GM12878 (cell line): ENCODE results near the gene VIPR2. TPM values are rescaled to one million over a fixed set of nuclear protein-coding genes. Genes with fewer than 3 reads are reported as not detected.

Source experiments
- ATAC-seq: fragments of 200-7000 bp; cut with Tn5 transposase; 3 replicates; pipeline ENCODE4 v1.9.1; 2020; ENCODE audit warnings: mild to moderate bottlenecking, moderate library complexity
- BruUV-seq: library from RNA; stranded (reverse); fragments of 400-500 nt; replicated peaks from 2 replicates; lab custom pipeline; 2021; lab: Mats Ljungman, UMichigan
- CTCF ChIA-PET: fragments of 300-600 bp; sonication (Branson Sonifier 250); formaldehyde crosslinking; extraction: SDS; loops from one replicate; lab custom pipeline; 2021; ENCODE audit warnings: inconsistent platforms; lab: Yijun Ruan, JAX
- POLR2A ChIA-PET: fragments of 350-600 bp; formaldehyde crosslinking; extraction: SDS; loops from one replicate; lab custom pipeline; 2021; ENCODE audit warnings: inconsistent platforms; lab: Charles Lee
- RAD21 ChIA-PET: fragments of 300-600 bp; sonication (Branson Sonifier 250); formaldehyde crosslinking; loops from one replicate; lab custom pipeline; 2023; ENCODE audit warnings: antibody characterized with exemption; ENCODE audit not compliant: unreplicated experiment; lab: Charles Lee
- SMC1A ChIA-PET: fragments of 300-600 bp; sonication (Branson Sonifier 250); formaldehyde crosslinking; loops from one replicate; lab custom pipeline; 2023; ENCODE audit not compliant: unreplicated experiment, uncharacterized antibody; lab: Charles Lee
- DNase-seq: peaks from one replicate; pipeline ENCODE4 v3.0.0-alpha.2; 2011; ENCODE audit warnings: low read depth, low spot score
- FAIRE-seq: peaks from 3 replicates; lab custom pipeline; 2011; peaks lifted over from hg19 to GRCh38; lab: Jason Lieb, UNC
- H2AFZ ChIP-seq: 2 replicates; pipeline ENCODE4 v1.6.0; 2011; ENCODE audit warnings: low read depth, low read length, control low read depth; ENCODE audit not compliant: control insufficient read depth
- H3K27ac ChIP-seq: 2 replicates; pipeline ENCODE4 v1.5.1; 2011; ENCODE audit warnings: control low read depth; ENCODE audit not compliant: control insufficient read depth, insufficient read depth
- H3K27me3 ChIP-seq, 2 experiments: replicated peaks in 1 of 2; 2 replicates each; pipeline versions ENCODE4 v1.6.0 to v1.6.1; 2011; ENCODE audit warnings: low read length in 1 of 2; ENCODE audit not compliant: control insufficient read depth in 2 of 2, insufficient read depth in 2 of 2
- H3K36me3 ChIP-seq, 2 experiments: 2 replicates each; pipeline ENCODE4 v1.5.1; 2011; ENCODE audit warnings: low read length in 1 of 2; ENCODE audit not compliant: control insufficient read depth in 2 of 2, insufficient read depth in 2 of 2
- H3K4me1 ChIP-seq: 2 replicates; pipeline ENCODE4 v1.6.1; 2011; ENCODE audit warnings: mild to moderate bottlenecking, low read length, moderate library complexity, mixed read lengths; ENCODE audit not compliant: control insufficient read depth, insufficient read depth
- H3K4me2 ChIP-seq: 2 replicates; pipeline ENCODE4 v1.6.0; 2011; ENCODE audit warnings: control low read depth; ENCODE audit not compliant: control insufficient read depth, insufficient read depth
- H3K4me3 ChIP-seq: fragments of 200-600 bp; sonication (generic); 2 replicates; pipeline ENCODE4 v1.5.1; 2016
- H3K79me2 ChIP-seq: 2 replicates; pipeline ENCODE4 v1.6.0; 2011; ENCODE audit warnings: low read length; ENCODE audit not compliant: control insufficient read depth, insufficient read depth
- H3K9ac ChIP-seq: 2 replicates; pipeline ENCODE4 v1.8.0; 2011; ENCODE audit warnings: low read length, control low read depth, mixed read lengths; ENCODE audit not compliant: control insufficient read depth, insufficient read depth
- H3K9me3 ChIP-seq: replicated peaks from 3 replicates; pipeline ENCODE4 v1.5.1; 2011; ENCODE audit warnings: mild to moderate bottlenecking, low read length; ENCODE audit not compliant: control insufficient read depth, insufficient read depth
- H4K20me1 ChIP-seq: 2 replicates; pipeline ENCODE4 v1.6.0; 2011; ENCODE audit not compliant: control insufficient read depth, insufficient read depth
- BCLAF1 ChIP-seq: fragments of 450-650 bp; IDR thresholded peaks from 2 replicates; pipeline ENCODE4 v1.6.1; 2017; ENCODE audit warnings: antibody characterized with exemption, mild to moderate bottlenecking, moderate library complexity
- CHD2 ChIP-seq: IDR thresholded peaks from 2 replicates; pipeline ENCODE4 v1.6.1; 2011; ENCODE audit warnings: low read depth, low read length, improper control_type of control experiment, borderline replicate concordance
- HDAC2 ChIP-seq: fragments of 200-600 bp; sonication (generic); IDR thresholded peaks from 2 replicates; pipeline ENCODE4 v1.6.1; 2017
- IKZF1 ChIP-seq: fragments of 450-650 bp; conservative IDR thresholded peaks from 2 replicates; pipeline ENCODE4 v1.6.1; 2017; ENCODE audit warnings: antibody characterized with exemption, mild to moderate bottlenecking
- IRF3 ChIP-seq: fragments of 450-650 bp; IDR thresholded peaks from 2 replicates; pipeline ENCODE4 v1.6.1; 2014; ENCODE audit warnings: mild to moderate bottlenecking
- JUND ChIP-seq: IDR thresholded peaks from 2 replicates; pipeline ENCODE4 v1.6.1; 2012; ENCODE audit warnings: low read depth, mild to moderate bottlenecking, low read length, improper control_type of control experiment, moderate library complexity
- MLLT1 ChIP-seq: fragments of 450-650 bp; IDR thresholded peaks from 2 replicates; pipeline ENCODE4 v1.6.1; 2016; ENCODE audit warnings: mild to moderate bottlenecking
- PAX8 ChIP-seq: fragments of 450-650 bp; IDR thresholded peaks from 2 replicates; pipeline ENCODE4 v1.6.1; 2017; ENCODE audit warnings: mild to moderate bottlenecking, moderate library complexity
- POLR2A ChIP-seq: IDR thresholded peaks from 2 replicates; pipeline ENCODE4 v1.6.1; 2011; ENCODE audit warnings: low read depth, mild to moderate bottlenecking, low read length
- RAD51 ChIP-seq: fragments of 450-650 bp; IDR thresholded peaks from 2 replicates; pipeline ENCODE4 v1.6.1; 2016; ENCODE audit warnings: moderate library complexity, mild to moderate bottlenecking, inconsistent platforms
- RB1 ChIP-seq: fragments of 450-650 bp; formaldehyde crosslinking; IDR thresholded peaks from 2 replicates; pipeline ENCODE4 v1.6.1; 2017; ENCODE audit warnings: mild to moderate bottlenecking, borderline replicate concordance
- RCOR1 ChIP-seq: conservative IDR thresholded peaks from 2 replicates; pipeline ENCODE4 v1.6.1; 2012; ENCODE audit warnings: low read depth, low read length, improper control_type of control experiment
- SREBF2 ChIP-seq: IDR thresholded peaks from 2 replicates; pipeline ENCODE4 v1.6.1; 2012; ENCODE audit warnings: mild to moderate bottlenecking, low read length
- TBL1XR1 ChIP-seq: IDR thresholded peaks from 2 replicates; pipeline ENCODE4 v1.6.1; 2012; ENCODE audit warnings: low read depth, low read length, improper control_type of control experiment
- YBX1 ChIP-seq: fragments of 450-650 bp; IDR thresholded peaks from 2 replicates; pipeline ENCODE4 v1.6.1; 2016; ENCODE audit warnings: antibody characterized with exemption
- YY1 ChIP-seq: IDR thresholded peaks from 2 replicates; pipeline ENCODE4 v1.6.1; 2011; ENCODE audit warnings: low read depth, mild to moderate bottlenecking, low read length
- ZBTB4 ChIP-seq: fragments of 450-650 bp; formaldehyde crosslinking; IDR thresholded peaks from 2 replicates; pipeline ENCODE4 v1.4.0; 2022; ENCODE audit warnings: mild to moderate bottlenecking, moderate library complexity
- WGBS: methylation state at CpG from one replicate; pipeline ENCODE4 v1.1.6; 2016; ENCODE audit warnings: low lambda C conversion rate; ENCODE audit not compliant: insufficient replicate concordance, insufficient coverage; ENCODE audit errors: missing lambda C conversion rate; 5-methylcytosine and 5-hydroxymethylcytosine counted together
- in situ Hi-C: fragments of 300-500 bp; cut with MboI; formaldehyde crosslinking; loops from 9 replicates; pipeline ENCODE4 v1.14.3; 2018; ENCODE audit warnings: mixed read lengths
- intact Hi-C: fragments of 100-400 bp; cut with micrococcal nuclease; formaldehyde crosslinking; loops from one replicate; pipeline ENCODE4 v1.14.2; 2022; ENCODE audit not compliant: unreplicated experiment
- polyA plus RNA-seq, 11 experiments: library from polyadenylated mRNA; depleted of rRNA in 4 of 11; unstranded in 6 of 11; stranded (reverse) in 5 of 11; fragments of >200 nt; fragmentation: Nextera tagmentation in 4 of 11; fragmentation: Illumina TruSeq in 1 of 11; extraction: Ambion mirVana in 4 of 11; extraction: Trizol in 1 of 11; gene quantifications; 1 replicate in 1 of 11; 2 replicates in 10 of 11; pipeline versions ENCODE4 v1.2.1 to v1.2.3, GENCODE V29; 2011 to 2016; ENCODE audit warnings: inconsistent platforms in 2 of 11, missing spikeins in 2 of 11, low read depth in 1 of 11
- total RNA-seq, 4 experiments: library from RNA; depleted of rRNA in 3 of 4; stranded (reverse); fragments of >200 nt in 3 of 4; fragmentation: Illumina TruSeq in 1 of 4; extraction: Trizol in 1 of 4; gene quantifications; 2 replicates each; pipeline versions ENCODE4 v1.2.1 to v1.2.3, GENCODE V29; 2013 to 2021

Gene VIPR2
- total and polyA plus RNA-seq, 10 of the 15 experiments (the other 5 are each of a cell fraction or from before 2014, with no cell fraction given), result not detected

GRCh38 chr7:159061209-159061608 is 83.5 kb downstream of the VIPR2 start (continued):
- TF ChIP-seq RB1 (no peak), ZBTB4 (CRISPR knock-in tag) (no peak), IRF3 (no peak)

- H3K4me3 ChIP-seq, result no peak overlapping the region
- ChIA-PET RAD21 (no interaction called here), POLR2A (no interaction called here), CTCF (no interaction called here), SMC1A (no interaction called here)
- no peak overlapping the region for H3K4me2 ChIP-seq
- in situ Hi-C loops (no loop called here), intact Hi-C loops (no loop called here)
- H3K9ac ChIP-seq, result no peak overlapping the region
- WGBS, result 34% methylated on average over 2 of the region's 2 CpGs
- H3K36me3 ChIP-seq, result no peaks in the 10 kb centered on the region
- ATAC-seq (no peak), FAIRE-seq (no peak), DNase-seq (no peak)
- H3K27ac ChIP-seq, result no peak overlapping the region
- H3K4me1 ChIP-seq, result no peaks in the 10 kb centered on the region
- H3K27me3 ChIP-seq, result no peaks in the 10 kb centered on the region; a peak in 1 of 4 replicates
- no peak overlapping the region for H2AFZ ChIP-seq
- no peaks in the 10 kb centered on the region; the same call in 2 of the 3 replicates for H3K9me3 ChIP-seq
- no peaks in the 10 kb centered on the region for H3K79me2 ChIP-seq
- no peaks in the 10 kb centered on the region for H4K20me1 ChIP-seq
- no TSS peak for BruUV-seq
- TF ChIP-seq POLR2A (no peak), RAD51 (no peak), RCOR1 (no peak), YBX1 (no peak), CHD2 (no peak), IKZF1 (no peak), BCLAF1 (no peak), PAX8 (no peak), HDAC2 (no peak), TBL1XR1 (no peak), YY1 (no peak), JUND (no peak), MLLT1 (no peak), SREBF2 (no peak)
Observed at GRCh38 chr7:159060440-159060839, 84.2 kb downstream of the VIPR2 start.
